ENCODE data around the gene AMBRA1.

Gene AMBRA1

GRCh38 chr11:46499821-46500220 lies 94.0 kb downstream of the AMBRA1 start:
- Histone ChIP-seq H3F3A (ENCODE audit: insufficient read depth) (no peaks in the 10 kb centered on the region), H3K9ac (ENCODE audit: low read length) (no peak overlapping the region)
- TF ChIP-seq CTCF (IDR thresholded peaks at IDR 0.05; ENCODE audit: insufficient read depth, low read length, poor library complexity, severe bottlenecking) = no peak
- TF ChIP-seq EZH2phosphoT487 (conservative IDR thresholded peaks at IDR 0.05; ENCODE audit: low read length) = no peak

GRCh38 chr11:46498968-46499367 lies 94.9 kb downstream of the AMBRA1 start:
- no peak overlapping the region for H3K27ac ChIP-seq (ENCODE audit: low read depth, low read length)
- no peaks in the 10 kb centered on the region for H4K20me1 ChIP-seq (ENCODE audit: low read depth, low read length)
- no peak overlapping the region for H3K4me2 ChIP-seq (ENCODE audit: low read depth, low read length, poor library complexity, severe bottlenecking)
- H3K79me2 ChIP-seq (ENCODE audit: insufficient read depth, low read length) = no peaks in the 10 kb centered on the region
- no peak overlapping the region for H3K4me3 ChIP-seq (ENCODE audit: insufficient read depth, low read length, poor library complexity, severe bottlenecking)
- H2AFZ ChIP-seq (ENCODE audit: low read depth, low read length, severe bottlenecking) = no peak overlapping the region
- H3F3A ChIP-seq (ENCODE audit: insufficient read depth) = no peaks in the 10 kb centered on the region
- no peak overlapping the region for H3K9ac ChIP-seq (ENCODE audit: low read length)
- H3K9me2 ChIP-seq (replicated peaks; ENCODE audit: insufficient read depth, low read length) = no peaks in the 10 kb centered on the region
- H3K36me3 ChIP-seq (ENCODE audit: low read length) = no peaks in the 10 kb centered on the region
- TF ChIP-seq EZH2phosphoT487 (conservative IDR thresholded peaks at IDR 0.05; ENCODE audit: low read length) (no peak), CTCF (IDR thresholded peaks at IDR 0.05; ENCODE audit: insufficient read depth, low read length, poor library complexity, severe bottlenecking) (no peak)
- H3K9me3 ChIP-seq (ENCODE audit: insufficient read depth, low read length) = no peaks in the 10 kb centered on the region
- no peaks in the 10 kb centered on the region for H3K27me3 ChIP-seq (ENCODE audit: low read length)

More at GRCh38 chr11:46499821-46500220, 94.0 kb downstream of the AMBRA1 start:
- no peaks in the 10 kb centered on the region for H4K20me1 ChIP-seq (ENCODE audit: low read depth, low read length)
- no peak overlapping the region for H3K4me3 ChIP-seq (ENCODE audit: insufficient read depth, low read length, poor library complexity, severe bottlenecking)
- H2AFZ ChIP-seq (ENCODE audit: low read depth, low read length, severe bottlenecking) = no peak overlapping the region
- no peaks in the 10 kb centered on the region for H3K36me3 ChIP-seq (ENCODE audit: low read length)
- H3K27me3 ChIP-seq (ENCODE audit: low read length) = no peaks in the 10 kb centered on the region
- H3K9me3 ChIP-seq (ENCODE audit: insufficient read depth, low read length) = no peaks in the 10 kb centered on the region
- no peaks in the 10 kb centered on the region for H3K9me2 ChIP-seq (replicated peaks; ENCODE audit: insufficient read depth, low read length)
- no peak overlapping the region for H3K27ac ChIP-seq (ENCODE audit: low read depth, low read length)
- H3K79me2 ChIP-seq (ENCODE audit: insufficient read depth, low read length) = no peaks in the 10 kb centered on the region
- H3K4me2 ChIP-seq (ENCODE audit: low read depth, low read length, poor library complexity, severe bottlenecking) = no peak overlapping the region

DNA sequence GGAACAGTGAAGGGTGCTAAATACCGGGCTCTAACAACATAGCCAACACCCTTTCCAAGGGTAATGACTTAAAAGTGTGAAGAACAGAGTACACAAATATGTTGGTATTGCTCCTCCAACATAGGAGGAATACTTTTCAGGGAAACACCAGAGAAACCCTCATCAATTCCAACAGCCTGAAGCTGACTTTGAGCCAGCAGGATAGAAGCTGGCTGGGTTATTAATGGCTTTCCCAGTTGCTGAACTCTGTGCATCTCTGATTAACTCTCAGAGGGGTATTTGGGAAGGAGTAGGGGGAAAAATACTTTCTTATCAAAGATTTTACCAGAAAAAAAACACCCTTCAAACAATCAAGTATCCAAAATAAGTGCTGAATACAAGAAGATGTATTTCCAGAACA lies 95.6 kb downstream of the AMBRA1 start:
- Histone ChIP-seq H3K9me3 (ENCODE audit: insufficient read depth, low read length) (no peaks in the 10 kb centered on the region), H3F3A (ENCODE audit: insufficient read depth) (no peaks in the 10 kb centered on the region), H3K36me3 (ENCODE audit: low read length) (no peaks in the 10 kb centered on the region), H4K20me1 (ENCODE audit: low read depth, low read length) (no peaks in the 10 kb centered on the region), H3K79me2 (ENCODE audit: insufficient read depth, low read length) (no peaks in the 10 kb centered on the region), H2AFZ (ENCODE audit: low read depth, low read length, severe bottlenecking) (no peak overlapping the region), H3K9me2 (replicated peaks; ENCODE audit: insufficient read depth, low read length) (no peaks in the 10 kb centered on the region), H3K27ac (ENCODE audit: low read depth, low read length) (no peak overlapping the region), H3K4me2 (ENCODE audit: low read depth, low read length, poor library complexity, severe bottlenecking) (no peak overlapping the region), H3K9ac (ENCODE audit: low read length) (no peak overlapping the region), H3K27me3 (ENCODE audit: low read length) (no peaks in the 10 kb centered on the region), H3K4me3 (ENCODE audit: insufficient read depth, low read length, poor library complexity, severe bottlenecking) (no peak overlapping the region)
- TF ChIP-seq EZH2phosphoT487 (conservative IDR thresholded peaks at IDR 0.05; ENCODE audit: low read length) = no peak
- TF ChIP-seq CTCF (IDR thresholded peaks at IDR 0.05; ENCODE audit: insufficient read depth, low read length, poor library complexity, severe bottlenecking) = no peak
